Measurements from ENCODE around the gene COL5A2. TPM values are rescaled to one million over a fixed set of nuclear protein-coding genes. Genes with fewer than 3 reads are reported as not detected.

The COL5A2 gene
- total RNA-seq, 1 experiment from 2014 or later = 155 TPM

DNA sequence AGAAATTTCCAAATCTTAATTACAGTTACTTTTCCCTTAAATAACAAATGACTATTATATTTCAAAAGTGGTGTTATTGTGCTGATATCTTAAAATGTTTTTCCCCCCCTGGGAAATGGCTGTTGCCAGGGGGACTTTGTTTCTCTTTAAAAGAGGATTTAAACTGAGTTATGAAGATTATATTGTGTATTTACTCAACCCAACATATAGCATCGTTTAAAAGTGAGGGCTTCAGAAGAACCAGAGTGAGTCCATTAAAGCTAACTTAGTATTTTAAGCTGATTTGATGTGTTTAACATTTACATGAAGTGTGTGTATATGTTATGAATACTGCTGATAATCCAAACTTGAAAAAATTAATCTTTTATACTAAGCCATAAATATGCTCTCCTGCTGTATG, 81.6 kb downstream of the COL5A2 start:
- no peak for DNase-seq (ENCODE audit: low spot score)

DNA sequence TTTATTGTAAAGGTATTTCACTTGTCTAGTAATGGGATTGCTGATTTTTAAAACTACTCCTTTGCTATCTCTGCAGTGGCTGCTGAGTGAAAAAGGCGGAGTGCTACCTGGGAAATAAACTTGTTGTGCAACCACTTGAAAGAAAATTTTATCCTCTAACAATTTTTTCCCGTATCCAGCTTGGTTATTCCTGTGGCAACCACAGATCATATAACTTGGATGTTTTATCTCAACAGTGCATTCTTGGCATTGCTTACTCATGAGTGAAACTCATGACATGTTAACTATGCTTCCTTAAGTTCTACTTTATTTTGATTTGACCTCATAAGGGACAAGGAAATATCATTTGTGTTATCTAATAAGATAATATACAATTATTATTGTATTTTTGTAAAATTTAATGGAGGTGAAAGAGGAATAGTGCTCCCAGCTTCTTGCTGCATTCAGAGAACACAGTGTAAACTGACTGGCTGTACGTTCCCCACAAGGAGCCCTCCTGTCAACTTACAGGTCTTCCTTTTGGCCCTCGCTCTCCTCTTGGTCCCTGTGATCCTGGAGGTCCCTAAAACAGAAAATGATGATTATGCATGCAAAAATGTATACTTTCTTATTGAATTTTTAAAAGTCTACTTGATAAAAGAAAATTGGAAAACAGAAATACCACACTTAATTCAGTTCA, 82.7 kb downstream of the COL5A2 start:
- DNase-seq (ENCODE audit: low spot score) = peak; percentile 79

- DNase-seq (ENCODE audit: low spot score) = no peak
Measured at GRCh38 chr2:189095101-189095500, 84.5 kb downstream of the COL5A2 start.

DNA sequence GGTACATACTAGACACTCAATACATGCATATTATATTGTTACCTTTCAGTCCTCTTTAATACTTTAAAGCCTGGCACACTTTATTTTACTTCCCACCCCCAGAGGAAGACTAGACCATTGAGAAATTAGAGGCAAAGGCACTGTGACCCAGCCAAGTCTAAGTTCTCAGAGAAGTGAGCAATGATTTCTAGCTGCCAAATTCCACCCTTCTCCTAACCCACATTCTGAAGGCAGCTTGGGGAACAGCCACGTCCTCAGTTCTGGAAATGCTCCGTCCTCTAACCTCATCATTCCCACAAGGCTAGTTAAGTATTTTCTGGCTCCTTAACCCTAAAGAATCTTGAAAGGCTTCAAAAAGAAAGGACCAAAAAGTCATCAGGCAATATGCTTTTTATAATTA, 86.6 kb downstream of the COL5A2 start:
- no peak for DNase-seq (ENCODE audit: low spot score)

DNA sequence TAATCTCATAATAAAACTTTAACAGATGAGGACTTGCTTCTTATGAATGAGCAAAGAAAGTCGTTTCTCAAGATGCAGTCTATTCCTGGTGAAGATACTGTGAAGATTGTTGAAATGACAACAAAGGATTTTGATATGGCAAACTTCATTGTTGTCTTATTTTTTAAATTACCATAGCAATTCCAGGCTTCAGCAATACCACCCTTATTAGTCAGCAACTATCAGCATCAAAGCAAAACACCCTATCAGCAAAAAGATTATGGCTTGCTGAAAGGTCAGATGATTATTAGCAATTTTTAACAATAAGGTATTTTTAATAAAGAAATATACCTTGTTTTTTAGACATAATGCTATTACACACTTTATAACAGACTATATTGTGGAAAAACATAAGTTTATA, 88.3 kb downstream of the COL5A2 start:
- no peak for DNase-seq (ENCODE audit: low spot score)

DNA sequence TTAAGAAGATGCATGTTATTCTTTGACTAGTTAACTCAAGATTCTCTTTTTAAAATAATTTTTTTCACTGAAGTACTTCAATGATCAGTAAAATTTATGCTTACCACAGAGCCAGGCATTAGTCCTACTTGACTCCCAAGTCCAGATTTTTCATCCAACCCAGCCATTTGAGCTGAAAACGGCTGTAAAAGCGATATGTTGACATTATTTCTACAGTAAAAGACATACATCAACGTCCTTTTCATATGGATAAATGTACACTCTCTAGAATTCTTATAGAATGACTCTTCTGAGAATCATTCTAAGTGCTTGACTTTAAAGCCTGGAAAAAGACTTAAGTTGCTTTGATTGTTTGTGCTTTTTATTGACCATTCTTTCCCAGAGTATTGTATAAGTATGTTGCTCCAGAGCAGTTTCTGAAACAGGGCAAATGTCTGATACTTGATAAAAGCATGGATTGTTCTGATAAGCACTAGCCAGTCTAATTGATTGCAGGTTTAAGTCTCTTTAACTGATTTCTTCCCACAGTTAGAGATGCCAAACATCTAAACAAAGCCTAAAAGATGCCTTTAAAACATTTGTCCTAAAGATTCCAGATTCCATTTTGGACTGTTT, 90.9 kb downstream of the COL5A2 start:
- DNase-seq (ENCODE audit: low spot score) = no peak

DNA sequence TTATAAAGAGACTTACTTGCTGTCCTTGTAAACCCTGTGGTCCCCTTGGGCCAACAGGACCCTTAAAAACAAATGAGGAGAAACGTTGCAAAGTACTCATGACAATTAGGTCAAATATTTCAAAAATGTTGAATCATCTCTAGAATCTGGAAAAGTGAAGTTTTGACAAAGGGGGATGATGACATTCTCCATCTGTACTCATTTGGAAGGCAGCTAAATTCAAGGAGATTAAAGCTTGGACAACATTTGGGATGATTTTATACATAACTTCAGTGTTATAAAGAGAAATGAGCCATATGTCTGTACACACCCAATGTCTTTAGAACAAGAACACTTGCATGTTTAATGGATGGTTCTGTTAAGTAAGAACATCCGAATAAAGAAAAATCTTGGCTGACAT, 92.9 kb downstream of the COL5A2 start:
- DNase-seq (ENCODE audit: low spot score) = no peak

GRCh38 chr2:189086250-189086649, 93.3 kb downstream of the COL5A2 start:
- DNase-seq (ENCODE audit: low spot score) = no peak

DNA sequence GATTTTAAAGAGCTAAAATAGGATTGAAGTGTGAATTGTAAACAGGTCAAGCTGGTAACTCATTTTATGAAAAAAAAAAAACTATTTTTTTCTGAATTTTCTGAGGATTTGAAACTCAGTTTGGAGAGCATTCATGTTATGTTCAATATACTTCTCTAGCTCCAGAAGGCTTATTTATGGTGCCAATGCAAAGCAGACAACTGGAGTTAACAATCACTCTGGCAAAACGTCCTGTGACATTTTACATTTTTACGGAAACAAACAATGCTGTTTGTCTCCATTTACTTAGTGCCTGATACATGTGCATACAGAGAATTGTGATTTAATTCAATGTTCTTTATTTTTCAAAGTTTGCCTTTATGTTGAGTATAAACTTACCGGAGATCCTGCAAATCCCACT, 96.0 kb downstream of the COL5A2 start:
- no peak for DNase-seq (ENCODE audit: low spot score)

- DNase-seq (ENCODE audit: low spot score) = no peak
Measured at GRCh38 chr2:189083106-189083505, 96.5 kb downstream of the COL5A2 start.

GRCh38 chr2:189082376-189082975, 97.1 kb downstream of the COL5A2 start:
- no peak for DNase-seq (ENCODE audit: low spot score)

DNA sequence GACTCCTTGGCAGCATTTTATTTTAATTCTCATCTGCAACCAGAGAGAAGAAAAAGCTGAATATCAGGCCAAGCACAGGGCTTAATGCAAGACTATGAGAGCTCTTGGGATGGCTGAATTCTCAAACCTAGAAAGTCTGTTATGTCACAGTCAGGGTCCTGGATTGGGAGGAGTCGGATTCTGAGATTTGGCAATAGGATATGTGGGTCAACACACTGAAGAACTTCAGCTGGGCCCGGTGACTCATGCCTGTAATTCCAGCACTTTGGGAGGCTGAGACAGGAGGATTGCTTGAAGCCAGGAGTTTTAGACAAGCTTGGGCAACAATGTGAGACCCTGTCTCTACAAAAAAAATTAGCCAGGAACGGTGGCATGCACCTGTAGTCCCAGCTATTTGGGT, 103.0 kb downstream of the COL5A2 start:
- DNase-seq (ENCODE audit: low spot score) = no peak

DNA sequence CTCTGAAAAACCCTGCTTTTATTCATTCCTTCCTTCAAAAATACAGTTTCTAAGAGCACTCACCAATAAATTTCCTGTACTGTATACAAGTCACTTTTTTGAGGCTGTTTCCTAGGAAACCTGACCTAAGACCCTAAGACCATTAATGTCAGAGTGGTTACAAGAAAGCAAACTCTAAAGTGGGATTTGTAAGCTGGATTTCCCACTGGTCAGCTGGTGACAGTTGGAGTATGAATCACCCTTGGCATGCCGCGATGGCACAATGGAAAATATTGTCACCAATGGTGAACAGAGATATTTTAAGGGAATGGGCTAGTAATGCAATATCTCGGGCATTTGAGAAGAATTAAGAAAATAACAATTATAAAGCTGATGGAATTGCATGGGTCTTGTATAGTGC, 103.4 kb downstream of the COL5A2 start:
- no peak for DNase-seq (ENCODE audit: low spot score)

GRCh38 chr2:189074506-189074905, 105.1 kb downstream of the COL5A2 start:
- no peak for DNase-seq (ENCODE audit: low spot score)

GRCh38 chr2:189072036-189072435, 107.5 kb downstream of the COL5A2 start:
- no peak for DNase-seq (ENCODE audit: low spot score)

DNA sequence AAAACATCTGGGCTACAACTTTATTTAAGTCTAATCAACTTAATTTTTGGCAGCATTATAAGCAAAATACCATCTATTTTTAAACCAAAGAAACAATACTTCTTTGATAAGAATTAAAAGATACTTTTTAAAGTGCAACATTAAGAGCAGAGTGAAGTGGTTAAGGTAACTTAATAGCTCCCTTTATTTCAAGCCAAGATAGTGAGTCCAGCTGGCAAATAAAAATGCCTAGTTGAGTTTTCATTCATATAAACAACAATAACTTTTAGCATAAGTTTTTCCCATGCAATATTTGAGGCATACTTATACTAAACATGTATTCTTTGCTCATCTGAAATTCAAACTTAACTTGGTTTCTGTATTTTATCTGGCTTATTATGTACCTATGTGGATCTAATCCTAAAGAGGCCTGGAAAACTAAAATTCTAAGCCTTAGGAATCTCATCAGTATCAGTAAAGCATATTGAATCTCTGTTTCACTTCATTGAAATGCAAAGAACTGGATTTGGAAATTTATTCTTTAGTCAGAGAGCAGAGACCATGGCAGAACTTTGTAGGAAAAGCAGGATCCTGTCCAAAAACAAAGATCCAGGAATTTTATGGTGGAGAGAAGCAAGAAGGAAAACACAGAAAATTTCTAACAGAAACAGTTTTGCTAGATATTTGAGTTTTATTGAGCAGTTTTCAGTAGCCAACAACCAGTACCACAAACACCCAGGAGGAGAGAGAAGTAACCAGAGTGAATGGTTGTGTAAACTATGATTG, 109.5 kb downstream of the COL5A2 start:
- DNase-seq (ENCODE audit: low spot score) = no peak

DNA sequence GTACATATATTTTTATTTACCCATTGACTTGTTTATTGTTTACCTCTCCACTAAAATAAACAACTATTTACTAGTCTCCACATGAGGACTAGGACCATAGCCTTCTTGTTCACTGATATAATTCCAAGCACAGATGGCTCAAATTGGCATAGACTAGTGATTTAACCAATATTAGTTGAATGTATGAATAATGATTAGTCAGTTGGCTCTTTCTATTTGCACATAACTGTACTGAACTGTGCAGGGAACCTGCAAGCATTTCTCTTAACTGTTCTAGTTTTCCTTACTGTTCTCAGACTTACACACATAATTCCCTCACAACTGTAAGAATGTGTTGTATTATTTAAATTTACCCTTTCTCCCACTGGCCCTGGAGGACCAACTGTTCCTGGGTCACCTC, 113.5 kb downstream of the COL5A2 start:
- DNase-seq (ENCODE audit: low spot score) = no peak

DNA sequence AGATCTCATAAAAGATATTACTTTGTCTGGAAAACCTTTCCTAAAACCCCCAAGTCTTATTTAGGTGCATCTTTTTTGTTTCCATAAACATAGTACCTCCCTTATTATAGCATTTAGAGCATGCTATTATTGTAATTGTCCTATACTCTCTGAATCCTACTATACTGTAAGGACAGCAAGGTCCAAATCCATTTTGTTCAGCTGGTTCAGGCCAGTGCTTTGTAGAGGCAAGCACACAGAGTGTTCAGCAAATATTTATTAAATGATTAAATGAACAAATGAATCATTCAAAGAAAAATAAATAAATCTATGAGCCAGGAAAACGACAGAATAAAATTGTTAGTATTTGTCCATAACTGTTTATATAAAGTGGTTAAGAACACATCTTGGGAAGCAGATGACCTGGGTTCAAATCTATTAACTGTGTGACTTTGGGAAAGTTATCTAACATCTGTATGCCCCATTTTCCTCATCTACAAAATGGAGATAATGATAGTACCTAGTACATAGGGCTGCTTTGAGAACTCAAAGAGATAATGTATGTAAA, 119.4 kb downstream of the COL5A2 start:
- DNase-seq (ENCODE audit: low spot score) = no peak

GRCh38 chr2:189057316-189057715, 122.2 kb downstream of the COL5A2 start:
- no peak for DNase-seq (ENCODE audit: low spot score)

DNA sequence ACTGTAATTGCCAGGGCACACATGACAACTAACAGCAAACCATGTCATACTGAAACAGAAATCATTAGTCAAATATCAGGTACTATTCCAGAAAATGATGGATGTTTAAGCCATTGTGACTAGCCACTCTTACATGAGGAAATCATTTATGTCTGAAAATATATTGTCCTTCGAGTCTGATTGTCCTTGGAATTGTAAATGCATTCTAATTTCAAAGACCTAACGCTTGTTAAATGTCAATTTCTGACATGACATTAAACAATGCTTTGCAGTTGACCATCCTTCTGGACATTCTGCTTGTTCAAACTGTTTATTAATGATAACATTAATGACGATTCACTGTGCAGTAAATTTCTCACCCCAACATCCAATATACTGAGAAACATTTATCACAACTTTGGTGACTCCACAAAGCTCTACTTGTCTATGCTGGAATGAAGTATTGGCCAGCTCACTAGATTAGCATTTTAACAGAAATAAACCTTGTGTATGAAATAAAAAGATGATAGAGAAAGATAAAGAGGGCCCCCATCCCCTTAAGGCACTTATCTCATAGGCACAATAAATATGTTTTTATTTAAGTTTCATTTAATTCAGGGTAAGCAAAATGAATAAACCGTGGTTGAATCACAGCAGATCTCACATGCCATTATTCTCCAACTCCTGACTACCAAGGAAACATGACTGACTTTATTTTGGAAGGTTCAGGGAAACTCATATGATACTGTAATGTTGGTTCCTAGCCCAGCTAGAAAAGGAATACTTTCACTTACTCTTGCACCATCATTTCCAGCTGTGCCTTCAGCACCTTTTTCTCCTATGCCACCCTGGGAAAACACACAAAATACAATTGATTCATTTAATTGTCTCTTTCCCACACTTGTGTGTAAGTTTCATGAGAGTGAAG, 123.1 kb downstream of the COL5A2 start:
- DNase-seq (ENCODE audit: low spot score) = no peak

DNA sequence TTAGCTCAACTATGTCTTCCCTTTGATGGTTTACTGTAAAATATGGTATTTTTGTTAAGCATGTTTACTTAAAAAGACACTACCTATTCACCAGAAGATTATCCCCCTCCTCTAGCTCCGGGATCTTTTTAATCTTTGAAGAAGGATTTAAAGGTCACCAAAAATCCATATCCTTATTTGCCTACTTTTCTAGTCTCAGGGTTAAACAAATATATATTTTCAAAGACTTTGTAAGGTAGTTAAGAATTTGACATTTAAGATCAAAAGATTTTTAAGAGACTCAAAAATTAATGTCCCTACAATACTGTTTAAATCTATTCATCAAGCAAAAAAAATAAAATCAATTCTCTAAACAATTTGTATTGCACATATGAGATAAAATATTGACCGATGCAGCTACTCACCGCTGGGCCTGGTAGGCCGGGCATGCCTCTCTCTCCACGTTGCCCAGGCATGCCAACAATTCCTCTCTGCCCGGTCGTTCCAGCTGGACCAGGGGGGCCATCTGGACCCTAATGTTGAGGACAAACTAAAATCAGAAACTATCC, 129.3 kb downstream of the COL5A2 start:
- DNase-seq (ENCODE audit: low spot score) = no peak

All from H4 (cell line).